GM19467 (cell line): Measurements from ENCODE around the gene ST6GALNAC6.
"Not testable (repeated sequence)": the region's sequence is repeated elsewhere in the genome, so short reads cannot be mapped to it uniquely, and the experiment has no call there.

Experiments used
- ATAC-seq: cut with Tn5 transposase; IDR thresholded peaks from one replicate; pipeline ENCODE4 v1.9.1; 2021; ENCODE audit warnings: mild to moderate bottlenecking, moderate library complexity; ENCODE audit not compliant: unreplicated experiment

The ST6GALNAC6 gene

DNA sequence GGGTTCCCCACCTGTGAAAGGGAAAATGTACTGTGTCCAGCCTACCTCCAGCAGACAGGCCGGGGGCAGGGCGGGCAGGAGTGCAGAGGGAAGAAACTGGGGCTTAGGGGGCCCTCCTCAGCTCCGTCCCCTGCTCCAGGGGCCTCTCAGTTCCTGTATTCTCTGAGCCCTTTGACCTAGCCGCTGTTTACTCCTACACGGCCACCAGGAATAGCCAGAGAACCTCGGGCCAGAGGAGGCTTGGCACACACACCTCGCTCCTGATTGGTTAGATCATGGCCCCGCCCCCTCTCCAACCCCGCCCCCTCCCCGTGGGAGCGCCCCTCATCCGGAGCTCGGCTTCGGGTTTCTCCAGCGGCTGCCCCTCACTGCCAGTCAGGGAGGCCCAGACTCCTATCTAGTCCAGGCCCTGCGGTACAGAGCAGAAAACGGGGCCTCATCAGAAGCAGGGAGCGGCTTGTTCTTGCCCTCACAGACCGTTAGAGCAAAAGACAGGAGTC lies 2.2 kb downstream of the ST6GALNAC6 start:
- no peak for ATAC-seq

GRCh38 chr9:127896395-127897192 lies 2.8 kb downstream of the ST6GALNAC6 start:
- ATAC-seq = no peak

DNA sequence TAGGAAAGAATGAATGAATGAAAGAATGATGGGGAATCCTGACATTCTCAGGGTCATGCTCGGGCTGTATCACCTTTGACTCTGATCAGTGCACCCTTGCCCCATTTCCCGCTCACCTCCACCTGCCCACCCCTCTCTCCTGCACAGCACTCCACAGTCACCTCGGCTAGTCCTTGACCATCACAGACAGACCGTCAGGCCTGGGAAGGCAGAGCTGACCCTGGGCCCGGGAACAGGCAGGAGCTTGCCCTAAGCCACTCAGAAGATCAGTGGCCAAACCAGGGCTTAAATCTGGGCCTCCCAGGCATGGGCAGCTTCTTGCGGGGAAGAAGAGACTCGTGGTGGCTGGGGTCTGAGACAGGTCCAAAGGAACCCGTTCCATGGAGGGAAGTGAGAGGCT lies 3.6 kb downstream of the ST6GALNAC6 start:
- ATAC-seq = no peak

DNA sequence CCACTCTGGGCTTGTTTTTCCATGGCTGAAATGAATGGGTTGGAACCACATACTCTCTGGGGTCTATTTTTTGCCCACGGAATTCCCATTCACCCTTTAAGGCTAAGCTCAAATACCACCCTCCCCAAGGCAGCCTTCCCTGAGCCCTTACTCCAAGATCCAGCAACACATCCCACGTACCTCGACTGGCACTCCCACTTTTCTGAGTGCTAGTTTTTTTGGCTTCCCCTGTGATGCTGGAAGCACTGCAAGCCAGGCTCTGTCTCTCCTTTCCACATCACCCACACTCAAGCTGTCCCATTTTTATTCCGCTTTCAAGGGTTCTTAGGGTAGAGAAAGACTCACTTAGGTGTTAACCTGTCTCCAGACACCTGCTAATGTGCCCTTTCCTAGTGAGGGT lies 6.0 kb downstream of the ST6GALNAC6 start:
- ATAC-seq = no peak

- ATAC-seq = no peak
Measured at GRCh38 chr9:127892831-127893230, 6.6 kb downstream of the ST6GALNAC6 start.

DNA sequence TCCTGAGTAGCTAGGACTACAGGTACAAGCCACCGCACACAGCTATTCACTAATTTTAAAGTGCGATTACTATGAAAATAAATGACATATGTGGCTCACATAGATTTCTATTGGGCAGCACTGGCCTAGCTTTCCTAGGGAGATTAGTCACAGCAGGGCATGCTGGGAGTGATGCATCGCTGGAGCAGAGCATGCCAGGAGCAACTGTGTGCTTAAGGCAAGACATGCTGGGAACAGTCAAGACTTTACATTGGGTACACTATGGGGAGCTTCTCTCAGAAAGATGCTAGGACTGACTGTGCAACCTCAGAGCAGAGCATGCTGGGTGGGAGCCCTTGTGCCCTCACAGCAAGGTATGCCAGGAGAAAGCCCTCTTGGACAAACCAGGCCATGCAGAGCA lies 9.3 kb downstream of the ST6GALNAC6 start:
- no peak for ATAC-seq

- ATAC-seq = no peak
Measured at GRCh38 chr9:127887792-127888191, 11.6 kb downstream of the ST6GALNAC6 start.

- no peak for ATAC-seq
Measured at GRCh38 chr9:127886401-127886972, 12.9 kb downstream of the ST6GALNAC6 start.

DNA sequence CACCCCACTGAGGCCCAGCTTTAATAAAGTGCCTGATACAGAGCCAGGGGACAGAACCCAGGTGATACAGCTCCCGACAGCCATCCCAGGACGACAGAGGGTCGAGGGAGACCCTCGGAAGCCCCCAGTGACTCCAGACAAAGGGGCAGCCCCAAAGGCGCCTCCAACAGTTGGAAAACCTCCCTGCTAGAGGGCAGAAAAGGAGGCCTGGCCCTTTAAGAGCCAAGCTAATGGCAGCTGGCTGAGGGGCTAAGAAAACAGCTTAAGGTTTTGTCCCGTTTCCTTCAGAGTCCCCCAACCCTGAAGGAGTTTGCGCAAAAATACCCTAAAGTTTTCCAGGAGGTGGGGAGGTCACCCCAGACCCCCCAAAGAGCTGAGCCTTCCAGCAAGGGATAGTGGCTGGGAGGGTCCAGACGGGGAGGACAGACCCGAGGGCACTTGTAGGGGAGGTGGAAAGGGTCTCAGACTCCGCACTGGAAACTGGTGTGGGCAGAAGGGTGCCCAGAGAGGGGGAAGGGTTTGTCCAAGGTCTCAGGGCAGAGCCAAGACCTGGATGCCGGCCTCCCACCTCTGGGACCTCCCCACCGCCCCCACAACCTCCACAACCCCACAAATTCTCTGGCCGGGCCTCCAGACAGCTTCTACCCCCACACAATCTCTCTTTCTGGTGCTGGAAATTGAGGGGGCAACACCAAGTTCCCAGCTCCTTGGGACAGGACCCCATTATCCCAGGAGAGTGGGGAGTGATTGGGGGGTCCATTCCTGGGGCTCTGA lies 13.7 kb downstream of the ST6GALNAC6 start:
- ATAC-seq = no peak

- no peak for ATAC-seq
Measured at GRCh38 chr9:127884976-127885490, 14.4 kb downstream of the ST6GALNAC6 start.

DNA sequence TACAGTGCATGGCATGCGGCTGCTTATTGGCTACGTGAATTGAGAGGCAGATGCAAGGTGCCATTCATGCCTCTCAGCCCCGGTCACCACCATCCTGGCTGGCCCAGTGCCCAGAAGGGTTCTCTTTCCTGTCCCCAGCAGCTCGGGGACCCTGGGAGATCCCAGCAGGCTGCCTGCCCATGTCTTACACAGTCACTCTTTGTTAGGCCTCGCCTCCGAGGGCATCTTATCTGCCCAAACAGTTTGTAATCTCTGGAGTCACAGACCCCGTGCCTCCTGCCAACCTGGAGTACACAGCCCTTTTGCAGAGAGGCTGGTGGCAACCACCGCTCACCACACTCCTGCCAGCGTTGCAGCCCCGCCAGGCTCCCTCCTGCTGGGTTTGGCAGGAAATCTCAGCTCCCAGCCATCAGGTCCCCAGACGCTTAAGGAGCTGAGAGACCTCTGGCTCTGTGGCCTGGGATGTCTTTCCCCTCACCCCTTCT lies 14.9 kb downstream of the ST6GALNAC6 start:
- no peak for ATAC-seq

DNA sequence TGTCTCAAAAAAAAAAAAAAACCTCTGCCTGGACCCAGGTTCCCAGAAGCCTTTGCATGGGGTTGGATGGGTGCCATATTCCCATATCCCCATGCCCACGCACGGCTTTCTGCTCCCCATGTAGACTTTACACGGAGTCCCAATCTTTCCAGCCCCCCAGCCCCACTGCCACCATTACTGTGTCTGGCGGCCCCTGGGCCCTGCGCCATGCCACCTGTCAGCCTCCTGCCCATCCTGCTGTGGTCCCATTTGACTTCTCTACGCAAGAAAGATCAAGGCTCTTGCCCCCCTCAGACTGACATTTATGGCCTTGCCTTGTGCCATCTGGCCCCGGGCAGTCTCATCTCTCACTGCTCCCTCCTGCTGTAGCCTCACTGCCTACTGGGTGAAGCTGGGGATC lies 15.4 kb downstream of the ST6GALNAC6 start:
- no peak for ATAC-seq

- ATAC-seq = not testable (repeated sequence)
Measured at GRCh38 chr9:127881715-127882114, 17.7 kb downstream of the ST6GALNAC6 start.

GRCh38 chr9:127880143-127880542 lies 19.3 kb downstream of the ST6GALNAC6 start:
- no peak for ATAC-seq

DNA sequence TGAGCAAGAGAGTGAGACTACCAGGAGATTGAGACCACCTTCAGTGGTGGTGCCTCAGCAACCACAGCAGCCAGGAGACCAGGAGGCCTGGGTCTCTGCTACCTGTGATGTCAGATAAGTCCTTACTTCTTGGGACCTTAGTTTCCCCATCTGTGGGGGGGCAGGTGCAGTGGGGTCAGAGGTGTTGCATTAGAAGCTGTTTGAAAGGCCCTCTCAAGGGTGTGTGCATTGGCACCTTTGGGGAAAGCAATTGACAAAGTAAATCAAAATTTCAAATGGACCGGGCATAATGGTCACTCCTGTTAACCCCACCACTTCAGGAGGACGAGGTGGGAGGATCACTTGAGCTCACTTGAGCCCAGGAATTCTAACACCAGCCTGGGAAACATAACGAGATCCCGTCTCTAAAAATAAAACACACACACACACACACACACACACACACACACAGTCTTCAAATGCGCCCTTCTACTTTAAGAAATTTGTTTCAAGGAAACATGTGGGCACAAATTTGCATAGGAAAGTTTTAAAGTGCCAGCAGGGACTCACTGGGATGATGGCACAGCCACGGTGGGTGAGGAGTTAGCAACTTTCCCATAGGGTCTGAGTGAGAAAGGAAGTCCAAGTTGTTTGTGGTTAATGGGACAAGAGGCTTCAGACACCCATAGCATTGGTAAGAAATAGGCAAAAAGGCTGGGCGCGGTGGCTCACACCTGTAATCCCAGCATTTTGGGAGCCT lies 20.6 kb downstream of the ST6GALNAC6 start:
- ATAC-seq = no peak

GRCh38 chr9:127878001-127878651 lies 21.3 kb downstream of the ST6GALNAC6 start:
- no peak for ATAC-seq

DNA sequence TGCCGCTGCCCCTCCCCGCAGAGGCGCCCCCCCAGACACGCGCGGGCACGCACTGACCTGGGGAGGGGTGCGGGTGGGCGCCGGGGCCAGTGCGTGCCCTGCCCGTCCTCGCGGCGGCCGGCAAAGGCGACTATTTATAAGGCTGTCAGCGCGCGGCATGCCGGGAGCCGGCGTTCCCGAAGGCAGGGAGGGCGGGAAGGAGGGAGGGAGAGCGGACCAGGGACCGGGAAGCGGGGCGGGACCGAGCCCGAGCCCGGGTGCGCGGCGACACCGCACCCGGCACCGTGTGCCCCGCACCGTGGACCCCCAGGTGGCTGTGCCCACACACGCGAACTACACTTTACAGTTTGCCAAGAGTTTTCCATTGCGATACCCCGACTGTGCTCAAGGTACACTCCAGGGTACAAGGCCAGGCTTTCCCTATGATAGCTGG lies 21.8 kb downstream of the ST6GALNAC6 start, which contains the start of gene AK1:
AK1 (minus strand) TSS at position 110 of the 433 bp plus-strand sequence. CDS start 3,058 bp downstream, outside the sequence.
- ATAC-seq = no peak

GRCh38 chr9:127876764-127877562 lies 22.4 kb downstream of the ST6GALNAC6 start:
- ATAC-seq = no peak
